A549 (cell line): ENCODE data around the gene ERVMER34-1.

Experiments used
- BHLHE40 ChIP-seq: IDR thresholded peaks from 2 replicates; pipeline ENCODE4 v1.6.1; 2012; ENCODE audit warnings: low read depth, low read length, inconsistent platforms
- NPAS2 ChIP-seq: fragments of 250-450 bp; sonication (Bioruptor Pico); IDR thresholded peaks from 2 replicates; pipeline ENCODE4 v1.8.0; 2022; ENCODE audit warnings: mild to moderate bottlenecking, moderate library complexity, borderline replicate concordance

DNA sequence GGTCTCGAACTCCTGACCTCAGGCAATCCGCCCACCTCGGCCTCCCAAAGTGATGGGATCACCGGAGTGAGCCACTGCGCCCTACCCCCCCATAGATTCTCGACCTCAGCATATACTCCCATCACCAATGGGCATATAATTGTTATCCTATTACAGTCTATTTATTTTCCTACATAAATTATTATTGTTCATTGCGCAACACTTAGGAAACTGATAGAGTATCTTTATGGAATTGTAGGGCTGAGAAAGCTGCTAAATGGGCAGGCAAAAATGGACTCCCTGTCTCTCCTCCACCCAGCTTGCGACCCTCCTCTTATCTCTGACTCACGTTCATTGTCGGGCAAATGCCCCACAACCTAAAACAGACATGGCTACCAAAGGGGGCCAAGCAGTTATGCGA lies 1.0 kb downstream of the ERVMER34-1 start:
- TF ChIP-seq BHLHE40: no peak
- TF ChIP-seq NPAS2: no peak
